ENCODE data around the gene ADORA2A. TPM values are rescaled to one million over a fixed set of nuclear protein-coding genes. Genes with fewer than 3 reads are reported as not detected.

Gene ADORA2A
- total and polyA plus RNA-seq, 2 of the 8 experiments (the other 6 are each of a cell fraction or from before 2014, with no cell fraction given), result 7.1 to 20.3 TPM

DNA sequence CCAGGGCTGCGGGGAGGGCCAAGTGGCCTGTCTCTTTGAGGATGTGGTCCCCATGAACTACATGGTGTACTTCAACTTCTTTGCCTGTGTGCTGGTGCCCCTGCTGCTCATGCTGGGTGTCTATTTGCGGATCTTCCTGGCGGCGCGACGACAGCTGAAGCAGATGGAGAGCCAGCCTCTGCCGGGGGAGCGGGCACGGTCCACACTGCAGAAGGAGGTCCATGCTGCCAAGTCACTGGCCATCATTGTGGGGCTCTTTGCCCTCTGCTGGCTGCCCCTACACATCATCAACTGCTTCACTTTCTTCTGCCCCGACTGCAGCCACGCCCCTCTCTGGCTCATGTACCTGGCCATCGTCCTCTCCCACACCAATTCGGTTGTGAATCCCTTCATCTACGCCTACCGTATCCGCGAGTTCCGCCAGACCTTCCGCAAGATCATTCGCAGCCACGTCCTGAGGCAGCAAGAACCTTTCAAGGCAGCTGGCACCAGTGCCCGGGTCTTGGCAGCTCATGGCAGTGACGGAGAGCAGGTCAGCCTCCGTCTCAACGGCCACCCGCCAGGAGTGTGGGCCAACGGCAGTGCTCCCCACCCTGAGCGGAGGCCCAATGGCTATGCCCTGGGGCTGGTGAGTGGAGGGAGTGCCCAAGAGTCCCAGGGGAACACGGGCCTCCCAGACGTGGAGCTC, 13.5 kb downstream of the ADORA2A start (continued):
- TF ChIP-seq, protein P1, sequence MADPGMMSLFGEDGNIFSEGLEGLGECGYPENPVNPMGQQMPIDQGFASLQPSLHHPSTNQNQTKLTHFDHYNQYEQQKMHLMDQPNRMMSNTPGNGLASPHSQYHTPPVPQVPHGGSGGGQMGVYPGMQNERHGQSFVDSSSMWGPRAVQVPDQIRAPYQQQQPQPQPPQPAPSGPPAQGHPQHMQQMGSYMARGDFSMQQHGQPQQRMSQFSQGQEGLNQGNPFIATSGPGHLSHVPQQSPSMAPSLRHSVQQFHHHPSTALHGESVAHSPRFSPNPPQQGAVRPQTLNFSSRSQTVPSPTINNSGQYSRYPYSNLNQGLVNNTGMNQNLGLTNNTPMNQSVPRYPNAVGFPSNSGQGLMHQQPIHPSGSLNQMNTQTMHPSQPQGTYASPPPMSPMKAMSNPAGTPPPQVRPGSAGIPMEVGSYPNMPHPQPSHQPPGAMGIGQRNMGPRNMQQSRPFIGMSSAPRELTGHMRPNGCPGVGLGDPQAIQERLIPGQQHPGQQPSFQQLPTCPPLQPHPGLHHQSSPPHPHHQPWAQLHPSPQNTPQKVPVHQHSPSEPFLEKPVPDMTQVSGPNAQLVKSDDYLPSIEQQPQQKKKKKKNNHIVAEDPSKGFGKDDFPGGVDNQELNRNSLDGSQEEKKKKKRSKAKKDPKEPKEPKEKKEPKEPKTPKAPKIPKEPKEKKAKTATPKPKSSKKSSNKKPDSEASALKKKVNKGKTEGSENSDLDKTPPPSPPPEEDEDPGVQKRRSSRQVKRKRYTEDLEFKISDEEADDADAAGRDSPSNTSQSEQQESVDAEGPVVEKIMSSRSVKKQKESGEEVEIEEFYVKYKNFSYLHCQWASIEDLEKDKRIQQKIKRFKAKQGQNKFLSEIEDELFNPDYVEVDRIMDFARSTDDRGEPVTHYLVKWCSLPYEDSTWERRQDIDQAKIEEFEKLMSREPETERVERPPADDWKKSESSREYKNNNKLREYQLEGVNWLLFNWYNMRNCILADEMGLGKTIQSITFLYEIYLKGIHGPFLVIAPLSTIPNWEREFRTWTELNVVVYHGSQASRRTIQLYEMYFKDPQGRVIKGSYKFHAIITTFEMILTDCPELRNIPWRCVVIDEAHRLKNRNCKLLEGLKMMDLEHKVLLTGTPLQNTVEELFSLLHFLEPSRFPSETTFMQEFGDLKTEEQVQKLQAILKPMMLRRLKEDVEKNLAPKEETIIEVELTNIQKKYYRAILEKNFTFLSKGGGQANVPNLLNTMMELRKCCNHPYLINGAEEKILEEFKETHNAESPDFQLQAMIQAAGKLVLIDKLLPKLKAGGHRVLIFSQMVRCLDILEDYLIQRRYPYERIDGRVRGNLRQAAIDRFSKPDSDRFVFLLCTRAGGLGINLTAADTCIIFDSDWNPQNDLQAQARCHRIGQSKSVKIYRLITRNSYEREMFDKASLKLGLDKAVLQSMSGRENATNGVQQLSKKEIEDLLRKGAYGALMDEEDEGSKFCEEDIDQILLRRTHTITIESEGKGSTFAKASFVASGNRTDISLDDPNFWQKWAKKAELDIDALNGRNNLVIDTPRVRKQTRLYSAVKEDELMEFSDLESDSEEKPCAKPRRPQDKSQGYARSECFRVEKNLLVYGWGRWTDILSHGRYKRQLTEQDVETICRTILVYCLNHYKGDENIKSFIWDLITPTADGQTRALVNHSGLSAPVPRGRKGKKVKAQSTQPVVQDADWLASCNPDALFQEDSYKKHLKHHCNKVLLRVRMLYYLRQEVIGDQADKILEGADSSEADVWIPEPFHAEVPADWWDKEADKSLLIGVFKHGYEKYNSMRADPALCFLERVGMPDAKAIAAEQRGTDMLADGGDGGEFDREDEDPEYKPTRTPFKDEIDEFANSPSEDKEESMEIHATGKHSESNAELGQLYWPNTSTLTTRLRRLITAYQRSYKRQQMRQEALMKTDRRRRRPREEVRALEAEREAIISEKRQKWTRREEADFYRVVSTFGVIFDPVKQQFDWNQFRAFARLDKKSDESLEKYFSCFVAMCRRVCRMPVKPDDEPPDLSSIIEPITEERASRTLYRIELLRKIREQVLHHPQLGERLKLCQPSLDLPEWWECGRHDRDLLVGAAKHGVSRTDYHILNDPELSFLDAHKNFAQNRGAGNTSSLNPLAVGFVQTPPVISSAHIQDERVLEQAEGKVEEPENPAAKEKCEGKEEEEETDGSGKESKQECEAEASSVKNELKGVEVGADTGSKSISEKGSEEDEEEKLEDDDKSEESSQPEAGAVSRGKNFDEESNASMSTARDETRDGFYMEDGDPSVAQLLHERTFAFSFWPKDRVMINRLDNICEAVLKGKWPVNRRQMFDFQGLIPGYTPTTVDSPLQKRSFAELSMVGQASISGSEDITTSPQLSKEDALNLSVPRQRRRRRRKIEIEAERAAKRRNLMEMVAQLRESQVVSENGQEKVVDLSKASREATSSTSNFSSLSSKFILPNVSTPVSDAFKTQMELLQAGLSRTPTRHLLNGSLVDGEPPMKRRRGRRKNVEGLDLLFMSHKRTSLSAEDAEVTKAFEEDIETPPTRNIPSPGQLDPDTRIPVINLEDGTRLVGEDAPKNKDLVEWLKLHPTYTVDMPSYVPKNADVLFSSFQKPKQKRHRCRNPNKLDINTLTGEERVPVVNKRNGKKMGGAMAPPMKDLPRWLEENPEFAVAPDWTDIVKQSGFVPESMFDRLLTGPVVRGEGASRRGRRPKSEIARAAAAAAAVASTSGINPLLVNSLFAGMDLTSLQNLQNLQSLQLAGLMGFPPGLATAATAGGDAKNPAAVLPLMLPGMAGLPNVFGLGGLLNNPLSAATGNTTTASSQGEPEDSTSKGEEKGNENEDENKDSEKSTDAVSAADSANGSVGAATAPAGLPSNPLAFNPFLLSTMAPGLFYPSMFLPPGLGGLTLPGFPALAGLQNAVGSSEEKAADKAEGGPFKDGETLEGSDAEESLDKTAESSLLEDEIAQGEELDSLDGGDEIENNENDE (IDR thresholded peaks at IDR 0.05; ENCODE audit: insufficient replicate concordance, low read length), result no peak
